Measurements from ENCODE around the gene CRX. TPM values are rescaled to one million over a fixed set of nuclear protein-coding genes. Genes with fewer than 3 reads are reported as not detected.

Gene CRX
- total RNA-seq, result not detected in 2 replicates

GRCh38 chr19:47821460-47822020, at the start of gene CRX:
Gene CRX, plus strand, starts transcription at chr19:47821937. Its CDS starts 12,507 bp downstream, at chr19:47834444.

GRCh38 chr19:47778049-47778953, 43.4 kb upstream of the CRX start, which contains the start of gene SELENOW:
Gene SELENOW, plus strand, starts transcription at chr19:47778703. Its CDS starts 83 bp downstream, at chr19:47778786.

GRCh38 chr19:47804451-47804850, 17.3 kb upstream of the CRX start, which contains the start of gene TPRX1:
Gene TPRX1, minus strand, starts transcription at chr19:47804551. Its CDS starts 12 bp downstream, at chr19:47804539.

GRCh38 chr19:47858646-47859285, 37.0 kb downstream of the CRX start, which contains the start of gene TPRX2:
Gene TPRX2, plus strand, starts transcription at chr19:47859235. Its CDS starts 12 bp downstream, at chr19:47859247.

GRCh38 chr19:47886010-47886559, 64.3 kb downstream of the CRX start, which contains the start of gene SULT2A1:
Gene SULT2A1, minus strand, starts transcription at chr19:47886315. Its CDS starts 58 bp downstream, at chr19:47886257.

Other genes starting within 250 kb of the CRX start
- gene ZNF541, start 248.8 kb upstream of the CRX start, total RNA-seq, result 0.05 and 0.89 TPM in 2 replicates
- 6.5 and 7.9 TPM in 2 replicates for gene BICRA, start 212.8 kb upstream of the CRX start, total RNA-seq
- 93.2 and 238 TPM in 2 replicates for gene EHD2, start 108.5 kb upstream of the CRX start, total RNA-seq
- gene NOP53, start 76.4 kb upstream of the CRX start, total RNA-seq, result 41.5 and 49.6 TPM in 2 replicates
- gene SELENOW, start 43.2 kb upstream of the CRX start, total RNA-seq, result 124 and 232 TPM in 2 replicates
- gene TPRX1, start 17.4 kb upstream of the CRX start, total RNA-seq, result not detected in 2 replicates
- gene TPRX2, start 37.3 kb downstream of the CRX start, total RNA-seq, result not detected in 2 replicates
- not detected in 2 replicates for gene SULT2A1, start 64.4 kb downstream of the CRX start, total RNA-seq
- not detected in 2 replicates for gene BSPH1, start 170.2 kb downstream of the CRX start, total RNA-seq
- not detected in 2 replicates for gene ELSPBP1, start 172.7 kb downstream of the CRX start, total RNA-seq
- gene CABP5, start 222.1 kb downstream of the CRX start, total RNA-seq, result not detected in 2 replicates